MCF 10A (cell line): Measurements from ENCODE around the gene CLCA1. TPM values are rescaled to one million over a fixed set of nuclear protein-coding genes. Genes with fewer than 3 reads are reported as not detected.

ENCODE experiments used
- BruUV-seq: library from RNA; stranded (reverse); fragments of 400-500 nt; replicated peaks from 2 replicates; lab custom pipeline; 2021; lab: Mats Ljungman, UMichigan
- CTCF ChIA-PET: fragments of 300-600 bp; sonication (Branson Sonifier 250); formaldehyde crosslinking; extraction: SDS; loops from one replicate; lab custom pipeline; 2021; ENCODE audit warnings: antibody characterized with exemption, inconsistent platforms; lab: Yijun Ruan, JAX
- POLR2A ChIA-PET: fragments of 300-600, 350-650 bp; sonication (Branson Sonifier 250); formaldehyde crosslinking; extraction: SDS; loops from one replicate; lab custom pipeline; 2020; ENCODE audit warnings: antibody characterized with exemption, inconsistent platforms; lab: Yijun Ruan, JAX
- DNase-seq: peaks from one replicate; pipeline ENCODE4 v3.0.0-alpha.2; 2018; ENCODE audit not compliant: unreplicated experiment
- H3K27ac Mint-ChIP-seq: one replicate; pipeline ENCODE4 v1.8.0; 2022; ENCODE audit warnings: mild to moderate bottlenecking, low read depth, mixed read lengths; ENCODE audit not compliant: unreplicated experiment
- H3K27me3 Mint-ChIP-seq: one replicate; pipeline ENCODE4 v1.8.0; 2022; ENCODE audit warnings: mixed read lengths; ENCODE audit not compliant: insufficient read depth, unreplicated experiment
- H3K36me3 Mint-ChIP-seq: one replicate; pipeline ENCODE4 v1.8.0; 2022; ENCODE audit warnings: mild to moderate bottlenecking, moderate library complexity, mixed read lengths; ENCODE audit not compliant: insufficient read depth, unreplicated experiment
- H3K4me1 Mint-ChIP-seq: one replicate; pipeline ENCODE4 v1.8.0; 2022; ENCODE audit warnings: mixed read lengths; ENCODE audit not compliant: insufficient read depth, unreplicated experiment
- H3K4me3 Mint-ChIP-seq: one replicate; pipeline ENCODE4 v1.8.0; 2022; ENCODE audit warnings: mild to moderate bottlenecking, moderate library complexity, mixed read lengths; ENCODE audit not compliant: unreplicated experiment
- H3K9me3 Mint-ChIP-seq: one replicate; pipeline ENCODE4 v1.8.0; 2022; ENCODE audit warnings: mixed read lengths; ENCODE audit not compliant: unreplicated experiment
- intact Hi-C: fragments of 100-400 bp; cut with micrococcal nuclease; formaldehyde crosslinking; loops from 2 replicates; pipeline ENCODE4 v1.14.1; 2022
- total RNA-seq: library from RNA; stranded (reverse); gene quantifications from 2 replicates; pipeline ENCODE4 v1.2.3, GENCODE V29; 2022
- TF ChIP-seq, protein P1 (sequence below): fragments of 200-600 bp; IDR thresholded peaks from one replicate; pipeline ENCODE4 v1.8.0; 2022; ENCODE audit warnings: antibody characterized with exemption, mild to moderate bottlenecking; ENCODE audit not compliant: unreplicated experiment

Gene CLCA1
- total RNA-seq, 1 experiment from 2014 or later, result not detected

DNA sequence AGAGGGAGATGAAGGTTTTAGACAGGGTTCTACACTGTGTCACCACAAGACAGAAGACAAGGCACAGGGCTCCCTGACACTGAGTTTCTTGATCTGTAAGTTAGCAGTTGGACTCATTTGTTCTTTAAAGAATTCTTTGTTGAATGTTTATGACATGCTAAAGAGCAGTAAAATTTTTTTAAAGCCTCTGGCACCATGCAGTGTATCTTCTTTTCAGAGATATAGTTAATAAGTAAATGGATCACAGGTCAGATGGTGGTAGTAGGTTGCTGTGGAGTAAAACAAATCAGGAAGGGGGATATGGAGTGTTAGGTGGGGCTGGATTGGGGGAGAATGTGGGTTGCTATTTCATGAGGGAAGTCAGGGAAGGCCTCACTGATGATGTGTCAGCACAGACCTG lies 80.1 kb downstream of the CLCA1 start:
- H3K27ac Mint-ChIP-seq, result no peak overlapping the region
- DNase-seq, result no peak
- no TSS peak for BruUV-seq
- no peak overlapping the region for H3K4me3 Mint-ChIP-seq
- H3K36me3 Mint-ChIP-seq, result no peaks in the 10 kb centered on the region
- peaks cover 8% of the 10 kb centered on the region for H3K4me1 Mint-ChIP-seq
- CTCF ChIA-PET, result interaction anchor here (0.6 kb wide), 1 partner anchor 389 kb away, joined by 3 read pairs; no protein-coding TSS in a partner anchor
- intact Hi-C loops, result no loop called here
- H3K9me3 Mint-ChIP-seq, result no peaks in the 10 kb centered on the region
- POLR2A ChIA-PET, result no interaction called here
- TF ChIP-seq, protein P1, sequence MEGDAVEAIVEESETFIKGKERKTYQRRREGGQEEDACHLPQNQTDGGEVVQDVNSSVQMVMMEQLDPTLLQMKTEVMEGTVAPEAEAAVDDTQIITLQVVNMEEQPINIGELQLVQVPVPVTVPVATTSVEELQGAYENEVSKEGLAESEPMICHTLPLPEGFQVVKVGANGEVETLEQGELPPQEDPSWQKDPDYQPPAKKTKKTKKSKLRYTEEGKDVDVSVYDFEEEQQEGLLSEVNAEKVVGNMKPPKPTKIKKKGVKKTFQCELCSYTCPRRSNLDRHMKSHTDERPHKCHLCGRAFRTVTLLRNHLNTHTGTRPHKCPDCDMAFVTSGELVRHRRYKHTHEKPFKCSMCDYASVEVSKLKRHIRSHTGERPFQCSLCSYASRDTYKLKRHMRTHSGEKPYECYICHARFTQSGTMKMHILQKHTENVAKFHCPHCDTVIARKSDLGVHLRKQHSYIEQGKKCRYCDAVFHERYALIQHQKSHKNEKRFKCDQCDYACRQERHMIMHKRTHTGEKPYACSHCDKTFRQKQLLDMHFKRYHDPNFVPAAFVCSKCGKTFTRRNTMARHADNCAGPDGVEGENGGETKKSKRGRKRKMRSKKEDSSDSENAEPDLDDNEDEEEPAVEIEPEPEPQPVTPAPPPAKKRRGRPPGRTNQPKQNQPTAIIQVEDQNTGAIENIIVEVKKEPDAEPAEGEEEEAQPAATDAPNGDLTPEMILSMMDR, result no peak
- no peaks in the 10 kb centered on the region for H3K27me3 Mint-ChIP-seq

Other genes starting within 250 kb of the CLCA1 start
- 35.5 and 39.0 TPM in 2 replicates for gene ODF2L, start 72.6 kb upstream of the CLCA1 start, total RNA-seq
- 87.8 and 113 TPM in 2 replicates for gene CLCA2, start 44.8 kb upstream of the CLCA1 start, total RNA-seq
- gene CLCA4, start 78.2 kb downstream of the CLCA1 start, total RNA-seq, result not detected in 2 replicates
- gene SH3GLB1, start 235.6 kb downstream of the CLCA1 start, total RNA-seq, result 108 and 123 TPM in 2 replicates